Calu3 (cell line): Measurements from ENCODE around the gene ARHGAP6. TPM values are rescaled to one million over a fixed set of nuclear protein-coding genes. Genes with fewer than 3 reads are reported as not detected.
"Not testable (repeated sequence)": the region's sequence is repeated elsewhere in the genome, so short reads cannot be mapped to it uniquely, and the experiment has no call there.

Source experiments
- BruUV-seq: library from RNA; stranded (reverse); fragments of 400-500 nt; replicated peaks from 2 replicates; lab custom pipeline; 2021; lab: Mats Ljungman, UMichigan
- CTCF ChIA-PET: fragments of 300-600 bp; sonication (Branson Sonifier 250); formaldehyde crosslinking; loops from one replicate; lab custom pipeline; 2022; ENCODE audit warnings: antibody characterized with exemption; lab: Charles Lee
- DNase-seq: peaks from one replicate; pipeline ENCODE4 v3.0.0; 2022
- H3K27ac Mint-ChIP-seq: one replicate; pipeline ENCODE4 v1.8.0; 2022; ENCODE audit warnings: mixed read lengths; ENCODE audit not compliant: unreplicated experiment
- H3K27me3 Mint-ChIP-seq: one replicate; pipeline ENCODE4 v1.8.0; 2022; ENCODE audit warnings: mixed read lengths; ENCODE audit not compliant: unreplicated experiment
- H3K36me3 Mint-ChIP-seq: one replicate; pipeline ENCODE4 v1.8.0; 2022; ENCODE audit warnings: mild to moderate bottlenecking, moderate library complexity, mixed read lengths; ENCODE audit not compliant: insufficient read depth, unreplicated experiment
- H3K4me1 Mint-ChIP-seq: one replicate; pipeline ENCODE4 v1.8.0; 2022; ENCODE audit warnings: mild to moderate bottlenecking, low read depth, mixed read lengths; ENCODE audit not compliant: unreplicated experiment
- H3K4me3 Mint-ChIP-seq: one replicate; pipeline ENCODE4 v1.8.0; 2022; ENCODE audit warnings: mild to moderate bottlenecking, low read depth, moderate library complexity, mixed read lengths; ENCODE audit not compliant: unreplicated experiment
- H3K9me3 Mint-ChIP-seq: one replicate; pipeline ENCODE4 v1.8.0; 2022; ENCODE audit warnings: low read depth, mixed read lengths; ENCODE audit not compliant: unreplicated experiment
- CTCF ChIP-seq: fragments of 200-600 bp; IDR thresholded peaks from one replicate; pipeline ENCODE4 v1.8.0; 2022; ENCODE audit warnings: antibody characterized with exemption; ENCODE audit not compliant: unreplicated experiment
- intact Hi-C: fragments of 100-400 bp; cut with micrococcal nuclease; formaldehyde crosslinking; loops from one replicate; pipeline ENCODE4 v1.10.0; 2022; ENCODE audit not compliant: unreplicated experiment
- total RNA-seq: library from RNA; stranded (reverse); gene quantifications from 2 replicates; pipeline ENCODE4 v1.2.3, GENCODE V29; 2022

Gene ARHGAP6
- total RNA-seq, 1 experiment from 2014 or later: not detected

GRCh38 chrX:11530621-11531020, 135.1 kb downstream of the ARHGAP6 start:
- intact Hi-C loops: loop anchor here (1.0 to 10.0 kb wide), 3 partner anchors 150 to 1174 kb away; no protein-coding TSS in a partner anchor
- Mint-ChIP-seq H3K9me3 (no peaks in the 10 kb centered on the region), H3K36me3 (no peaks in the 10 kb centered on the region), H3K27ac (no peak overlapping the region), H3K4me1 (no peaks in the 10 kb centered on the region), H3K27me3 (peaks cover 5% of the 10 kb centered on the region), H3K4me3 (no peak overlapping the region)
- CTCF ChIA-PET: no interaction called here
- TF ChIP-seq CTCF: no peak
- DNase-seq: no peak
- BruUV-seq: no TSS peak

GRCh38 chrX:11528623-11529022, 137.1 kb downstream of the ARHGAP6 start:
- CTCF ChIA-PET: no interaction called here
- no peak for DNase-seq
- no peak overlapping the region for H3K27ac Mint-ChIP-seq
- intact Hi-C loops: no loop called here
- H3K9me3 Mint-ChIP-seq: no peaks in the 10 kb centered on the region
- no TSS peak for BruUV-seq
- no peak for TF ChIP-seq CTCF
- H3K4me3 Mint-ChIP-seq: no peak overlapping the region
- H3K27me3 Mint-ChIP-seq: peaks cover 12% of the 10 kb centered on the region
- H3K36me3 Mint-ChIP-seq: no peaks in the 10 kb centered on the region
- H3K4me1 Mint-ChIP-seq: no peaks in the 10 kb centered on the region

- no TSS peak for BruUV-seq
- CTCF ChIA-PET: no interaction called here
- H3K27ac Mint-ChIP-seq: no peak overlapping the region
- DNase-seq: no peak
- H3K27me3 Mint-ChIP-seq: peaks cover 22% of the 10 kb centered on the region
- H3K4me1 Mint-ChIP-seq: no peaks in the 10 kb centered on the region
- no peaks in the 10 kb centered on the region for H3K9me3 Mint-ChIP-seq
- intact Hi-C loops: no loop called here
- no peaks in the 10 kb centered on the region for H3K36me3 Mint-ChIP-seq
- TF ChIP-seq CTCF: no peak
- no peak overlapping the region for H3K4me3 Mint-ChIP-seq
Measured at GRCh38 chrX:11525685-11526084, 140.0 kb downstream of the ARHGAP6 start.

GRCh38 chrX:11519234-11519633, 146.5 kb downstream of the ARHGAP6 start:
- H3K4me3 Mint-ChIP-seq, BruUV-seq, CTCF ChIA-PET, intact Hi-C loops, H3K9me3 Mint-ChIP-seq, H3K27ac Mint-ChIP-seq, DNase-seq, H3K4me1 Mint-ChIP-seq, H3K36me3 Mint-ChIP-seq: not testable (repeated sequence)
- peaks cover 10% of the 10 kb centered on the region for H3K27me3 Mint-ChIP-seq

GRCh38 chrX:11509786-11510185, 155.9 kb downstream of the ARHGAP6 start:
- intact Hi-C loops: no loop called here
- Mint-ChIP-seq H3K36me3 (no peaks in the 10 kb centered on the region), H3K27ac (no peak overlapping the region), H3K9me3 (no peaks in the 10 kb centered on the region), H3K27me3 (no peaks in the 10 kb centered on the region), H3K4me1 (no peaks in the 10 kb centered on the region), H3K4me3 (no peak overlapping the region)
- no peak for TF ChIP-seq CTCF
- no peak for DNase-seq
- CTCF ChIA-PET: interaction anchor here (0.6 kb wide), 1 partner anchor 651 kb away, joined by 3 read pairs; no protein-coding TSS in a partner anchor
- no TSS peak for BruUV-seq
